ENCODE results near the gene CYTL1. TPM values are rescaled to one million over a fixed set of nuclear protein-coding genes. Genes with fewer than 3 reads are reported as not detected.

The CYTL1 gene
- total and polyA plus RNA-seq, 9 of the 15 experiments (the other 6 are each of a cell fraction or from before 2014, with no cell fraction given): not detected

GRCh38 chr4:4985844-4986243 lies 33.4 kb downstream of the CYTL1 start:
- H3K36me3 ChIP-seq (ENCODE audit: control insufficient read depth, insufficient read depth, low read length): no peaks in the 10 kb centered on the region
- H3K9ac ChIP-seq (ENCODE audit: insufficient read depth in 1 of 2, low read depth in 2 of 2, low read length in 2 of 2): no peak overlapping the region
- TF ChIP-seq RAD21 (CRISPR knock-in tag; conservative IDR thresholded peaks at IDR 0.05 in 1 of 2, IDR thresholded peaks at IDR 0.05 in 1 of 2): peak in 1 of 2 experiments; percentile 37; a peak in 2 of 4 replicates
- 0 out of 2 replicates have a peak, but pooled peaks have one; percentile 6 for TF ChIP-seq SMC3 (conservative IDR thresholded peaks at IDR 0.05; ENCODE audit: insufficient read depth, low read depth, low read length)
- TF ChIP-seq ZNF174 (CRISPR knock-in tag; IDR thresholded peaks at IDR 0.05): no peak
- 0 out of 2 replicates have a peak, but pooled peaks have one; percentile 47 for TF ChIP-seq MCM3 (IDR thresholded peaks at IDR 0.05)
- no peak for TF ChIP-seq SIRT6 (IDR thresholded peaks at IDR 0.05; ENCODE audit: low read depth, low read length)
- no peak for TF ChIP-seq DACH1 (IDR thresholded peaks at IDR 0.05; ENCODE audit: partially characterized antibody)
- TF ChIP-seq CTCF (IDR thresholded peaks at IDR 0.05 in 2 of 3, conservative IDR thresholded peaks at IDR 0.05 in 1 of 3; ENCODE audit: insufficient read depth in 2 of 3, low read depth in 1 of 3, low read length in 3 of 3): peak; percentile 37 to 56 (median 42); a peak in 5 of 6 replicates
- TF ChIP-seq REST (IDR thresholded peaks at IDR 0.05; ENCODE audit: borderline replicate concordance): peak; percentile 21; the same call in 1 of the 2 replicates
- no peak for TF ChIP-seq REST (CRISPR knock-in tag; IDR thresholded peaks at IDR 0.05; ENCODE audit: low read depth)
- no peak for TF ChIP-seq PML (IDR thresholded peaks at IDR 0.05; ENCODE audit: low read length)
- H3K27ac ChIP-seq (ENCODE audit: extremely low read depth, low read depth, low read length): no peak overlapping the region
- no peak overlapping the region for H3K4me3 ChIP-seq
- no peaks in the 10 kb centered on the region for H4K20me1 ChIP-seq (replicated peaks; ENCODE audit: control insufficient read depth, insufficient read depth, low read length)
- in situ Hi-C loops (cut with MboI): no loop called here
- peaks cover 0 to 1% of the 10 kb centered on the region in 2 experiments; a peak in 3 of 5 replicates for H3K4me1 ChIP-seq (replicated peaks in 1 of 2; ENCODE audit: control insufficient read depth in 2 of 2, insufficient read depth in 2 of 2, low read length in 2 of 2)
- no peaks in the 10 kb centered on the region for H3K79me2 ChIP-seq (ENCODE audit: control insufficient read depth, insufficient read depth, low read length)
- no TSS peak for BruUV-seq (replicated peaks)
- FAIRE-seq (no peak), ATAC-seq (peak; percentile 81), DNase-seq (ENCODE audit: extremely low read depth in 1 of 4, low spot score in 3 of 4) (peak in 1 of 4 experiments; percentile 21)
- H2AFZ ChIP-seq (ENCODE audit: low read depth, low read length): no peak overlapping the region
- H3K9me3 ChIP-seq (replicated peaks; ENCODE audit: control insufficient read depth, insufficient read depth, low read depth, low read length): no peaks in the 10 kb centered on the region
- H3K4me2 ChIP-seq (ENCODE audit: insufficient read depth, low read length): no peak overlapping the region
- ChIA-PET POLR2A (interaction anchor here (0.6 kb wide), 1 partner anchor 18 kb away, joined by 3 read pairs; no protein-coding TSS in a partner anchor), CTCF (ENCODE audit: low intra/inter-chr PET ratio) (no interaction called here)
- 0% methylated on average over 1 of the region's 1 CpG for WGBS (ENCODE audit: insufficient coverage, low coverage, missing lambda C conversion rate)
- intact Hi-C loops (cut with micrococcal nuclease): no loop called here
- peaks cover 8 to 61% of the 10 kb centered on the region in 2 experiments; a peak in 4 of 5 replicates for H3K27me3 ChIP-seq (ENCODE audit: control insufficient read depth in 2 of 2, insufficient read depth in 2 of 2, low read length in 2 of 2)
- no peaks in the 10 kb centered on the region for H3K9me1 ChIP-seq (ENCODE audit: control insufficient read depth, insufficient read depth, low read length)
